ENCODE data around the gene HIKESHI. TPM values are rescaled to one million over a fixed set of nuclear protein-coding genes. Genes with fewer than 3 reads are reported as not detected.

The HIKESHI gene
- total and polyA plus RNA-seq, 2 of the 13 experiments (the other 11 are each of a cell fraction or from before 2014, with no cell fraction given) = 67.8 to 74.8 TPM

DNA sequence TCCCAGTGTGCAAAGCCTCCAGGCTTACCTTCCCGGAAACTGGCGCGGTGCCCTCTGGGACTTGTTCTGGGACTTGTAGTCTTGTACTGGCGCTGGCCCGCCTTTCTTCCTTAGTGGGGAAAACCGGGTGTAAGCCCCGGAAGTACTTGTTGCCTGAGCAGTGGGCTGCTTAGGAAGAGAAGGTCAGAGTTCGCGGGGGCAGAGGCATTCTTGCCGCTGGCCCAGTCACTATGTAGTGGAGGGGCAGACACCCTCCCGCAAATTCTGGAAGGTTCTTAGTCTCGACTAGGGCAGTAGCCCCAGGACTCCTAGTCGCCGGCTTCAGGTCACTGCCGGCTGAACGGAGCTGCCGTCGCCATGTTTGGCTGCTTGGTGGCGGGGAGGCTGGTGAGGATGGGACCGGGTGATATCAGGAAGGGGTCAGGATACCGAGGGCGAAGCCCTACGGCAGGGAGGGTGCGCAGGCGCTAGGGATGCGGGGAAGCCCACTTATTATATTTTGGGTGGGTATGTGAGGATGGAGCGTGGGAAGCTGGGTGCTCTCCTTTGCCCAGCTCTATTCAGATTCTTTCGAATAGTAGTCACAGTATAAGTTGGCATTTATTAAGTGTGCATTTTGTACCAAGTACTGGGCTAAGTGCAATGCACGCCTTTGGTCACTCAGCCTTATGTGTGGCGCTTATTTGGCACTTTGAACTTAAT lies at the start of gene HIKESHI (continued):
- TF ChIP-seq ZNF503 (CRISPR knock-in tag; IDR thresholded peaks at IDR 0.05) (peak; percentile 90), ZBTB3 (CRISPR knock-in tag; IDR thresholded peaks at IDR 0.05; ENCODE audit: borderline replicate concordance, low read depth) (no peak), ELF1 (CRISPR knock-in tag; IDR thresholded peaks at IDR 0.05) (peak; percentile 98), NR2C2 (CRISPR knock-in tag; IDR thresholded peaks at IDR 0.05; ENCODE audit: borderline replicate concordance) (peak; percentile 100), SAP130 (CRISPR knock-in tag; IDR thresholded peaks at IDR 0.05; ENCODE audit: low read depth) (peak; percentile 92), ZNF3 (CRISPR knock-in tag; IDR thresholded peaks at IDR 0.05) (no peak), FOXK2 (IDR thresholded peaks at IDR 0.05) (no peak), ERF (CRISPR knock-in tag; IDR thresholded peaks at IDR 0.05) (peak; percentile 58)
- TF ChIP-seq, protein P1, sequence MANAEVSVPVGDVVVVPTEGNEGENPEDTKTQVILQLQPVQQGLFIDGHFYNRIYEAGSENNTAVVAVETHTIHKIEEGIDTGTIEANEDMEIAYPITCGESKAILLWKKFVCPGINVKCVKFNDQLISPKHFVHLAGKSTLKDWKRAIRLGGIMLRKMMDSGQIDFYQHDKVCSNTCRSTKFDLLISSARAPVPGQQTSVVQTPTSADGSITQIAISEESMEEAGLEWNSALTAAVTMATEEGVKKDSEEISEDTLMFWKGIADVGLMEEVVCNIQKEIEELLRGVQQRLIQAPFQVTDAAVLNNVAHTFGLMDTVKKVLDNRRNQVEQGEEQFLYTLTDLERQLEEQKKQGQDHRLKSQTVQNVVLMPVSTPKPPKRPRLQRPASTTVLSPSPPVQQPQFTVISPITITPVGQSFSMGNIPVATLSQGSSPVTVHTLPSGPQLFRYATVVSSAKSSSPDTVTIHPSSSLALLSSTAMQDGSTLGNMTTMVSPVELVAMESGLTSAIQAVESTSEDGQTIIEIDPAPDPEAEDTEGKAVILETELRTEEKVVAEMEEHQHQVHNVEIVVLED (CRISPR knock-in tag; IDR thresholded peaks at IDR 0.05; ENCODE audit: borderline replicate concordance) = peak; percentile 85

GRCh38 chr11:86255896-86256295 lies 46.1 kb upstream of the HIKESHI start:
- H3K4me3 ChIP-seq (replicated peaks in 1 of 3; ENCODE audit: insufficient read depth in 1 of 3, low read depth in 2 of 3, low read length in 3 of 3) = no peak overlapping the region
- H3K9me3 ChIP-seq (ENCODE audit: low read length) = no peaks in the 10 kb centered on the region
- in situ Hi-C loops (cut with HindIII; ENCODE audit: extremely low pct_ligation_motif_present, low pct_unique_long_range_greater_than_20kb) = loop anchor here (25.0 kb wide), 1 partner anchor 619 kb away; the partner anchor contains the start of genes DLG2, TMEM126A and TMEM126B
- DNase-seq (ENCODE audit: low spot score) (no peak), ATAC-seq (no peak), FAIRE-seq (no peak)
- ChIA-PET CTCF (ENCODE audit: low intra/inter-chr PET ratio, low total read pairs) (no interaction called here), POLR2A (no interaction called here)
- H3K27me3 ChIP-seq (ENCODE audit: control insufficient read depth in 1 of 2, insufficient read depth in 2 of 2, low read length in 2 of 2) = no peaks in the 10 kb centered on the region
- H3K36me3 ChIP-seq (replicated peaks in 1 of 2; ENCODE audit: control insufficient read depth in 1 of 2, insufficient read depth in 2 of 2, low read length in 2 of 2) = peaks cover 4 to 37% of the 10 kb centered on the region in 2 experiments
- H3K79me2 ChIP-seq (ENCODE audit: insufficient read depth, low read length) = peaks cover 35% of the 10 kb centered on the region
- intact Hi-C loops (cut with micrococcal nuclease; ENCODE audit: unreplicated experiment) = no loop called here
- H3K4me1 ChIP-seq (ENCODE audit: insufficient read depth, low read length) = peaks cover 7% of the 10 kb centered on the region
- BruUV-seq (replicated peaks) = no TSS peak
- no peak overlapping the region for H3K4me2 ChIP-seq (ENCODE audit: low read depth, low read length)
- H3K27ac ChIP-seq (ENCODE audit: extremely low read length, insufficient read depth, low read length) = no peak overlapping the region
- WGBS (ENCODE audit: low lambda C conversion rate) = 96% methylated on average over 1 of the region's 1 CpG
- no peaks in the 10 kb centered on the region for H4K20me1 ChIP-seq (ENCODE audit: insufficient read depth, low read length)
- H2AFZ ChIP-seq (ENCODE audit: low read length) = no peak overlapping the region
- H3K9ac ChIP-seq (ENCODE audit: insufficient read depth, low read depth, low read length) = no peak overlapping the region
- no peak for TF ChIP-seq ZSCAN9 (CRISPR knock-in tag; IDR thresholded peaks at IDR 0.05; ENCODE audit: borderline replicate concordance)
- TF ChIP-seq ZNF260 (CRISPR knock-in tag; IDR thresholded peaks at IDR 0.05; ENCODE audit: borderline replicate concordance, low read depth) = no peak
- no peak for TF ChIP-seq ZNF878 (CRISPR knock-in tag; IDR thresholded peaks at IDR 0.05)
- TF ChIP-seq MBD4 (IDR thresholded peaks at IDR 0.05; ENCODE audit: borderline replicate concordance, low read length) = no peak
- no peak for TF ChIP-seq NR0B2 (CRISPR knock-in tag; IDR thresholded peaks at IDR 0.05)
- TF ChIP-seq, protein P2, sequence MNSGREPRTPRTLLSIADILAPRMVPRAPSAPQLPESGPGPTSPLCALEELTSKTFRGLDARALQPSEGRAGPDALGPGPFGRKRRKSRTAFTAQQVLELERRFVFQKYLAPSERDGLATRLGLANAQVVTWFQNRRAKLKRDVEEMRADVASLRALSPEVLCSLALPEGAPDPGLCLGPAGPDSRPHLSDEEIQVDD (CRISPR knock-in tag; IDR thresholded peaks at IDR 0.05; ENCODE audit: borderline replicate concordance) = no peak
- TF ChIP-seq ZNF597 (CRISPR knock-in tag; IDR thresholded peaks at IDR 0.05) = no peak
- TF ChIP-seq ZNF839 (CRISPR knock-in tag; IDR thresholded peaks at IDR 0.05; ENCODE audit: borderline replicate concordance) = no peak
- no peak for TF ChIP-seq ZBTB42 (CRISPR knock-in tag; IDR thresholded peaks at IDR 0.05)
- no peak for TF ChIP-seq SIN3A (IDR thresholded peaks at IDR 0.05; ENCODE audit: borderline replicate concordance, low read depth, low read length)

Data from HepG2 (cell line).